A673 (cell line): ENCODE measurements around the gene SULT2B1. TPM values are rescaled to one million over a fixed set of nuclear protein-coding genes. Genes with fewer than 3 reads are reported as not detected.

Source experiments
- BruUV-seq: library from RNA; stranded (reverse); fragments of 400-500 nt; replicated peaks from 2 replicates; lab custom pipeline; 2021; lab: Mats Ljungman, UMichigan
- CTCF ChIA-PET: fragments of 300-600 bp; sonication (Branson Sonifier 250); formaldehyde crosslinking; loops from one replicate; lab custom pipeline; 2022; ENCODE audit warnings: antibody characterized with exemption; lab: Charles Lee
- POLR2A ChIA-PET: fragments of 300-600 bp; sonication (Branson Sonifier 250); formaldehyde crosslinking; loops from one replicate; lab custom pipeline; 2022; ENCODE audit warnings: antibody characterized with exemption; ENCODE audit not compliant: low non-redundant PET; lab: Charles Lee
- DNase-seq: peaks from one replicate; pipeline ENCODE4 v3.0.0-alpha.2; 2015; ENCODE audit warnings: low spot score
- H3K27ac ChIP-seq: fragments of 200-600 bp; sonication (generic); 2 replicates; pipeline ENCODE4 v1.5.1; 2016; ENCODE audit warnings: mixed run types, low read depth, mild to moderate bottlenecking, mixed read lengths, antibody characterized with exemption, low read length; ENCODE audit not compliant: poor library complexity, severe bottlenecking
- H3K27me3 ChIP-seq: fragments of 200-600 bp; sonication (generic); replicated peaks from 2 replicates; pipeline ENCODE4 v1.6.1; 2017; ENCODE audit warnings: mixed run types, low read depth, mild to moderate bottlenecking, mixed read lengths, antibody characterized with exemption, low read length; ENCODE audit not compliant: insufficient read depth, poor library complexity
- H3K36me3 ChIP-seq: fragments of 200-600 bp; sonication (generic); 2 replicates; pipeline ENCODE4 v1.6.1; 2016; ENCODE audit warnings: mixed run types, mild to moderate bottlenecking, mixed read lengths, antibody characterized with exemption, low read length; ENCODE audit not compliant: insufficient read depth, poor library complexity, severe bottlenecking
- H3K4me1 ChIP-seq: fragments of 200-600 bp; sonication (generic); 2 replicates; pipeline ENCODE4 v1.6.1; 2017; ENCODE audit warnings: mixed run types, mild to moderate bottlenecking, mixed read lengths, antibody characterized with exemption, low read length; ENCODE audit not compliant: insufficient read depth, poor library complexity, severe bottlenecking
- H3K4me3 ChIP-seq: fragments of 200-600 bp; sonication (generic); 2 replicates; pipeline ENCODE4 v1.5.1; 2016; ENCODE audit warnings: low read depth, mixed run types, mild to moderate bottlenecking, mixed read lengths, low read length; ENCODE audit not compliant: poor library complexity, severe bottlenecking
- H3K9me3 ChIP-seq: fragments of 200-600 bp; sonication (generic); 2 replicates; pipeline ENCODE4 v1.6.1; 2016; ENCODE audit warnings: mixed run types, low read depth, mild to moderate bottlenecking, mixed read lengths, antibody characterized with exemption, low read length; ENCODE audit not compliant: poor library complexity, severe bottlenecking
- EZH2 ChIP-seq: fragments of 200-600 bp; sonication (generic); IDR thresholded peaks from 2 replicates; pipeline ENCODE4 v1.6.1; 2017; ENCODE audit warnings: borderline replicate concordance, low read depth, mild to moderate bottlenecking, mixed read lengths, antibody characterized with exemption, low read length; ENCODE audit not compliant: poor library complexity, severe bottlenecking
- intact Hi-C: fragments of 100-400 bp; cut with micrococcal nuclease; formaldehyde crosslinking; loops from one replicate; pipeline ENCODE4 v1.10.0; 2022; ENCODE audit not compliant: unreplicated experiment
- total RNA-seq: library from RNA; stranded (reverse); gene quantifications from 2 replicates; pipeline ENCODE4 v1.2.3, GENCODE V29; 2021
- TF ChIP-seq, protein P1 (sequence below): fragments of 300-800, 200-600 bp; sonication (generic); conservative IDR thresholded peaks from 2 replicates; pipeline ENCODE4 v1.5.1; 2017; ENCODE audit warnings: low read depth, mild to moderate bottlenecking, antibody characterized with exemption, low read length, moderate library complexity, mixed read lengths

Gene SULT2B1
- total RNA-seq, 1 experiment from 2014 or later = 0.60 TPM

DNA sequence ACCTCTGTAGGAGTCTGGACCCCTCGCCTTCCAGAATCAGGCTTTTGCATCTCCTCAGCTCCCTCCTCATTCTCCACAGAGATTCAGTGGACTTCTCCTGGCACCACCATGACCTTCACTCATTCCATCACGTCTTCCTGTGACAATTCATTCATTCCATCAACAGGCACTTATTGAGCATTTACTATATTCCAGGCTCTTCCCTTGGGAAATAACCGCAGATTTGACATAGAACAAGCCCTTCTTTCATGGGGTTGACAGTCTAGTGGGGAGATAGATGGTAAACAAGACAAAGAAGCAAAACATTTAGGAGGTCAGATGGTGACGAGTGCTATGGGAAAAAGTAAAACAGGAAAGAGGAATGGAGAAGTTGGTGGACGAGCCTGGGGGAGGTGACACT lies 2.6 kb upstream of the SULT2B1 start:
- CTCF ChIA-PET = no interaction called here
- intact Hi-C loops = no loop called here

DNA sequence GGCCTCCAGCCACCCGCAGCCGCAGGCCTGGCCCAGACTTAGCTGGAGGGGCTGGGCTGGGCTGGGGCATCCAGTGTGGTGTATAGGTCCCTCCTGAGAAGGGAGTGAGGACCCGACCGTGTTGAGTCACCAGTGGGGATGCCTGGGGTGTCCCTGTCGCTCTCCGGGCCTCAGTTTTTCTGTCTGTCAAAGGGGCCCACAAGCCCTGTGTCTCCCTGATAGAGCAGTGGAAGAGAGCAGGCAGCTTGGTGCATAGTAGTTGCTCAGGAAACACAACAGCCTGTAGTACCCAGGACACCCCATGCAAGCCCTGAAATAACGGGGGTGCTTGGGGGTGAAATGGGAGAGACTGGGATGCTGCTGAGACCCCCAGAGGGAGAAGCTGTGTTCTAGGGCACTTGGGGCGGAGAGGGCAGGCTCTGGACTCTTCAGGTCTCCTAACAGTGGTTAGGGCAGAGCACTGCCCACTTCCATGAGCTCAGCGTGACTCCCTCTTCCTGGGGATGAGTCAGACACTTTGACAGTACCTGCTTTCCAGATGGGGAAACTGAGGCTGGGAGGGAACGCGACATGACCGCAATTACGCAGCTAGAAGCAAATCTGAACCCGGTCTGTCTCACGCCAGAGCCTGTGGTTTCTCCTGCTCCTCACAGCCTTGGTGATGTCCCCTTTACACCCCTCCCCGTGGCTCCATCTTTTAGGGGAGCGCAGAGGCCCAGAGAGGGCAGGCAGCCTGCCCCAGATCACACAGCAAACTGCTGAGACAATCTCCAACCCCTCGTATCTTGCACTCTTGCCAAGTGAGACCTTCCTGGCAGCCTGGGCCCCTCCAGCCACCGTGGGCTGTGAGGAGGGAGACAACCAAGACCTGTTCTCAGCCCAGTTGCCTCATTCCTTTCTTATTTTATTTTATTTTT lies 692 bp downstream of the SULT2B1 start:
- POLR2A ChIA-PET = interaction anchor here (0.5 kb wide), 1 partner anchor 231 kb away, joined by 3 read pairs; a partner anchor contains a TSS
- H3K27ac ChIP-seq = no peak overlapping the region
- H3K4me1 ChIP-seq = no peaks in the 10 kb centered on the region
- intact Hi-C loops = no loop called here
- no peaks in the 10 kb centered on the region for H3K36me3 ChIP-seq
- no peaks in the 10 kb centered on the region for H3K27me3 ChIP-seq
- no peak for DNase-seq
- H3K4me3 ChIP-seq = no peak overlapping the region
- H3K9me3 ChIP-seq = no peaks in the 10 kb centered on the region
- CTCF ChIA-PET = interaction anchor here (0.6 kb wide), 1 partner anchor 256 kb away, joined by 3 read pairs; no protein-coding TSS in a partner anchor
- TF ChIP-seq, protein P1, sequence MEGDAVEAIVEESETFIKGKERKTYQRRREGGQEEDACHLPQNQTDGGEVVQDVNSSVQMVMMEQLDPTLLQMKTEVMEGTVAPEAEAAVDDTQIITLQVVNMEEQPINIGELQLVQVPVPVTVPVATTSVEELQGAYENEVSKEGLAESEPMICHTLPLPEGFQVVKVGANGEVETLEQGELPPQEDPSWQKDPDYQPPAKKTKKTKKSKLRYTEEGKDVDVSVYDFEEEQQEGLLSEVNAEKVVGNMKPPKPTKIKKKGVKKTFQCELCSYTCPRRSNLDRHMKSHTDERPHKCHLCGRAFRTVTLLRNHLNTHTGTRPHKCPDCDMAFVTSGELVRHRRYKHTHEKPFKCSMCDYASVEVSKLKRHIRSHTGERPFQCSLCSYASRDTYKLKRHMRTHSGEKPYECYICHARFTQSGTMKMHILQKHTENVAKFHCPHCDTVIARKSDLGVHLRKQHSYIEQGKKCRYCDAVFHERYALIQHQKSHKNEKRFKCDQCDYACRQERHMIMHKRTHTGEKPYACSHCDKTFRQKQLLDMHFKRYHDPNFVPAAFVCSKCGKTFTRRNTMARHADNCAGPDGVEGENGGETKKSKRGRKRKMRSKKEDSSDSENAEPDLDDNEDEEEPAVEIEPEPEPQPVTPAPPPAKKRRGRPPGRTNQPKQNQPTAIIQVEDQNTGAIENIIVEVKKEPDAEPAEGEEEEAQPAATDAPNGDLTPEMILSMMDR = no peak
- TF ChIP-seq EZH2 = no peak
- no TSS peak for BruUV-seq

More for the DNA sequence above, 2.6 kb upstream of the SULT2B1 start:
- TF ChIP-seq, protein P1 = no peak
- TF ChIP-seq EZH2 = no peak
- Histone ChIP-seq H3K4me1 (no peaks in the 10 kb centered on the region), H3K9me3 (no peaks in the 10 kb centered on the region), H3K27ac (no peak overlapping the region), H3K36me3 (no peaks in the 10 kb centered on the region), H3K27me3 (no peaks in the 10 kb centered on the region), H3K4me3 (no peak overlapping the region)
- no TSS peak for BruUV-seq
- POLR2A ChIA-PET = no interaction called here
- no peak for DNase-seq

DNA sequence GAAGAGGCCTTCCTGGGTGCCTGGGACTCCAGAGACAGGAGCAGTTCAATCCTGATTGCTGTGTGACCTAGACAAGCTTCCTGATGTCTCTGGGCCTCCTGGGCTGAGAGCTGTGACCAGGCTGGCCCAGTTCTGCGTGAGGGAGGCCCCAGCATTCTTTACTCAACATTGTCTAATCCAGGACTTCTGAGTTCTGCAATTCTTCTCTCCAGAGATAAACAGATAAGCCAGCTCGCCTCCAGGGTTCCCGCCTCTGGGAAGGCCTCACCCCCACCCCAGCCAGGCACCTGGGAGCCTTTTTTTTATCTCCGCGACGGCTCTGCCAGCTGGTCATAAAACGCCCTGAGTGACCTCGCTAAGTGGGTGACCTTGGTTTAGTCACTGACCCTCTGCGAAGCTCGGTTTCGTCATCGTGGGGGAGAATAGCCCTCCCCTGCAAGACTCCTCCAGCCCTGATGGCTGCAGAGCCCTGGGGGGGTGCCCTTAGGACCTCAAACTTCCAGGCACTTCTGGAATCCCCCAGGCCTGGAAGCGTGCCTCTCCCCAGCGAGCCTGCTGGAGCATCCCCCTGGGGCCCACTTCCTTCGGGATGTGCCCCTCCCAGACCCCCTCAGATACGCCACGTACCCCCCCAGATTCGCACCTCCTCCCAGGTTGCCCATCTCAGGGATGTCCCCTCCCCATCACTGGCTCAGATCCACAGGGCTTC lies 1.9 kb downstream of the SULT2B1 start:
- ChIA-PET POLR2A (no interaction called here), CTCF (interaction anchor here (0.7 kb wide), 1 partner anchor 34 kb away, joined by 10 read pairs; no protein-coding TSS in a partner anchor)
- intact Hi-C loops = no loop called here
- H3K27ac ChIP-seq = no peak overlapping the region
- H3K4me1 ChIP-seq = no peaks in the 10 kb centered on the region
- TF ChIP-seq, protein P1 = no peak
- TF ChIP-seq EZH2 = no peak
- no TSS peak for BruUV-seq
- H3K4me3 ChIP-seq = no peak overlapping the region
- no peaks in the 10 kb centered on the region for H3K9me3 ChIP-seq
- H3K27me3 ChIP-seq = no peaks in the 10 kb centered on the region
- DNase-seq = no peak
- H3K36me3 ChIP-seq = no peaks in the 10 kb centered on the region
